NT2/D1 (cell line): ENCODE data around the gene PLIN4.

Experiments used
- SUZ12 ChIP-seq: IDR thresholded peaks from 2 replicates; pipeline ENCODE4 v1.6.1; 2011; ENCODE audit not compliant: insufficient read length, insufficient read depth; ENCODE audit errors: extremely low read depth
- YY1 ChIP-seq: IDR thresholded peaks from 2 replicates; pipeline ENCODE4 v1.6.1; 2011; ENCODE audit not compliant: insufficient read length, insufficient read depth
- ZNF274 ChIP-seq: IDR thresholded peaks from 2 replicates; pipeline ENCODE4 v1.6.1; 2011; ENCODE audit warnings: mild to moderate bottlenecking, low read depth, low read length

- no peak for TF ChIP-seq ZNF274
- no peak for TF ChIP-seq YY1
- no peak for TF ChIP-seq SUZ12
These were observed 25.8 kb downstream of the PLIN4 start for GRCh38 chr19:4492337-4493103.
